Fibroblast of skin of right quadriceps (primary cell): ENCODE results near the gene TPGS1.

ENCODE experiments used
- DNase-seq: peaks from one replicate; pipeline ENCODE4 v3.0.0-alpha.2; 2013

Gene TPGS1

GRCh38 chr19:542173-542866 lies 35.0 kb downstream of the TPGS1 start:
- no peak for DNase-seq

- no peak for DNase-seq
Observed at GRCh38 chr19:543910-544608, 36.8 kb downstream of the TPGS1 start, which contains the start of gene GZMM. Gene GZMM, plus strand, starts transcription at chr19:544053. Its CDS starts 19 bp downstream, at chr19:544072.

GRCh38 chr19:547117-547516 lies 39.8 kb downstream of the TPGS1 start:
- no peak for DNase-seq

- no peak for DNase-seq
Observed at GRCh38 chr19:547836-548720, 40.8 kb downstream of the TPGS1 start.

- DNase-seq: no peak
Observed at GRCh38 chr19:548886-549830, 41.9 kb downstream of the TPGS1 start.

GRCh38 chr19:554817-555216 lies 47.5 kb downstream of the TPGS1 start:
- no peak for DNase-seq

GRCh38 chr19:555474-555808 lies 48.1 kb downstream of the TPGS1 start:
- no peak for DNase-seq

- no peak for DNase-seq
Observed at GRCh38 chr19:556611-557382, 49.5 kb downstream of the TPGS1 start.

GRCh38 chr19:558770-559439 lies 51.6 kb downstream of the TPGS1 start:
- no peak for DNase-seq

- DNase-seq: no peak
Observed at GRCh38 chr19:560121-560520, 52.8 kb downstream of the TPGS1 start.

GRCh38 chr19:566403-566802 lies 59.1 kb downstream of the TPGS1 start:
- peak; percentile 64 for DNase-seq

- no peak for DNase-seq
Observed at GRCh38 chr19:566844-567243, 59.5 kb downstream of the TPGS1 start.

- DNase-seq: no peak
Observed at GRCh38 chr19:567296-567900, 60.1 kb downstream of the TPGS1 start.
